HG03039 (cell line): ENCODE results near the gene ZNF205.
"Not testable (repeated sequence)": the region's sequence is repeated elsewhere in the genome, so short reads cannot be mapped to it uniquely, and the experiment has no call there.

Experiments used
- ATAC-seq: cut with Tn5 transposase; IDR thresholded peaks from one replicate; pipeline ENCODE4 v1.9.1; 2021; ENCODE audit warnings: mild to moderate bottlenecking, moderate library complexity; ENCODE audit not compliant: unreplicated experiment

The ZNF205 gene

DNA sequence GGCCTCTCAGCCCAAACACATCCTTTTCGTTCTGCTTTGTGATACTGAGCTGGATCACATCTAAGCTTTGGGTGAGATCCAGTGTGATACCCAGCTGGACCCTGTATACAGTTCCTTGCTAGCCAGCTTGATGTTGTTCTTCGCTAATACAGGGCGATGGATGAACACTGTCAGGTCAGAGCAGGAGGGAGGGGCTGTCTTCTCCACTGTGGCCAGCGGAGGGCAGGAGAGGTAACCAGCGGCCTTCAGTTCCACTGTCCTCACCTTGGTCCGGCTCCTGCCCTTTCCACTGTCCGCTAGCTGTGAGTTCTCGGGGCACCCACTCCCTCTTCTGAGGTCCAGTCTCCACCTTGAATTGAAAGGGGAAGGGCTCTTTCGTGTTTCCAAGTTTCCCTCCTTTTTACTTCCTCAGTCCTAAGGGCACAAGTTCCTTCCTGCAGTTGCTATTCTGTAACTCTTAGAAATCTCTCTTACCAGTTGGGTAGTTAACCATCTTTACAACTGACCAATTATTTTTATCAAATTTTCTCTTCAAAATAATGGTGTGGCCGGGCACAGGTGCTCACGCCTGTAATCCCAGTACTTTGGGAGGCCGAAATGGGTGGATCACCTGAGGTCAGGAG is 19.5 kb downstream of the ZNF205 start:
- no peak for ATAC-seq

DNA sequence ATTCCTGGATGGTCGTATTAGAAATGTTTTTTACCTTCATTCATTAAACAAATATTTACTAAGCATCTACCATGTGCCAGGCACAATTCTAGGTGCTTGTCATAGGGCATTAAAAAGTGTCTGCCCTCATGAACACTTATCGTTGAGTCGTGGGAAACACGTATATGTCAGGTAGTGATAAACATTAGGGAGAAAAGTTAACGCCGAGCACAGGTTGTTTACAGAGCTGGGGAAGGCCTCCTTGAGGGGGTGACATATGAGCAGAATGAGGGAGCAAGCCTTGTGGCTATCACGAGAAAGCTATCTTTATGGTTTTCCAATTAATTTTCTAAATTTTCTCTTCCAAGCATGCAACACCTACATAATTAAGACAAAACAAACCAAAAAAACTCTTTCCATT is 21.5 kb downstream of the ZNF205 start:
- no peak for ATAC-seq

DNA sequence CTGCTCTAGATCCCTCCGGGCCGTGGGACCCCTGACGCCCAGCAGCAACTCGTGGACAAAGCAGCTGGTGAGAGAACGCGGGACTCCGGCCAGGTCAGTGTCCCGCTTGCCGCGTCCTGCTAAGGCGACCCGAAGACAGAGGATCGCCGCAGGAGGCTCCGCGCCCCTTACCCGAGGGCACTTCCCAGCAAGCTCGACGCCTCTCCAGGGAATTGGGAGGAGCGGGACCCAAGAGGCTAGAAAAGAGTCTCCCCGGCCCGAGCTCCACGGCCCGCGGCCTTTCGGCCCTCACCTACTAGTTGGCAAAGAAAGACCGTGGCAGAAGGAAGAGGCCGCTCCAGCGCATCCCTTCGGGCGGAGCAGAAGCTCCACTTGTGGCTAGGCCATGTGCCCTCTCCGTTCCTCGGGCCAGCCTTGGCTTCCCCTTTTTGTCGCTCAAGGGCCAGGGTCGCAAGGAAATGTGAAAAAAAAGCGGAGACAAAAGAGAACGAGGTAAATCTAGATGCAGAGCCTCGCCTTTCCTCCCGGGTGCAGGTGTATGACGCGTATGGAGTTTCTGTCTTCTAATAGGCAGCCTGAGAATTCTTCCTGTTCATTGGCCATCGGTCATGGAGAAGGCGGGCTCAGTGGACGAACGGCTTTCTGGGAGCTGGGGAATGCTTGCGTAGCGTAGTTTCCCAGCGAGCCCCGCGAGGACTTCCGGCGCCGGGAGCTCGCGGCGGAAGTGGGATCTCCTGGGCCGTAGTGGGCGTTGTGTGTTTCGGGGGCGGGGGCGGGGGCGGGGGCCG is 22.1 kb downstream of the ZNF205 start, which contains the start of gene ZNF213:
ZNF213 (plus strand) TSS at position 692 of the 788 bp plus-strand sequence. CDS start 2,252 bp downstream, outside the sequence.
- peak; percentile 88 for ATAC-seq

DNA sequence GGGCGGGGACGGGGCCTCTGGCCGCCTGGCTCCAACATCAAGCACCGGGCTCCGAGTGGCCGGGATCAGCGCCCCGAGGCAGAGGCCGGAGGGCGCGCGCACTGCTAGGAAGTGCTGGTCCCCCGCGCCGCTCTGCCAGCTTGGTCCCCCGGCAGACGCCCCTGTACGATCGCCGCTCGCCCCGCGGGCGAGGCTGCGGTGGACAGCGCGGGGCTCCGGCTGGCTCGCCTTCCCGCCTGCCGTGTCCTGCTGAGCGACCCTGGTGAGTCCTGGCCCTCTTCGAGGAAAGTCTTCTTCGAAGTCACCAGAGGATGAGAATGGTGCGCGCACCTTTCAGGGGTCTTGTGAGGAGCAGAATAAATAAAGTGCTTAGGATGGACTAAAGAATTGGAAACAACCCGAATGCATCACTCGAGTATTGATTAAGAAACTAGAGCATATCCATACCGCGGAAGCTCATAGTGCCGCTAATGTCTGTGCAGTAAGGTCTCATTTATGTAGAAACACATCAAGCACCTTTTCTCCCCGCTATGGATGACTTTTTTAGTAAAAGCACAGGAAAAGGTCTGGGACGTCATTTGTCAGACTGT is 22.8 kb downstream of the ZNF205 start:
- no peak for ATAC-seq

DNA sequence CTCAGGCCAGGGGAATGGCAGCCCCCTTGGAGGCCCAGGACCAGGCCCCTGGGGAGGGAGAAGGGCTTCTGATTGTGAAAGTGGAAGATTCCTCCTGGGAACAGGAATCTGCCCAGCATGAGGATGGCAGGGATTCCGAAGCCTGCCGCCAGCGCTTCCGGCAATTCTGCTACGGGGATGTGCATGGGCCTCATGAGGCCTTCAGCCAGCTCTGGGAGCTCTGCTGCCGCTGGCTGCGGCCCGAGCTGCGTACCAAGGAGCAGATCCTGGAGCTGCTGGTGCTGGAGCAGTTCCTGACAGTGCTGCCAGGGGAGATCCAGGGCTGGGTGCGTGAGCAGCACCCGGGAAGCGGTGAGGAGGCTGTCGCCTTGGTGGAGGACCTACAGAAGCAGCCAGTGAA is 24.9 kb downstream of the ZNF205 start:
- no peak for ATAC-seq

DNA sequence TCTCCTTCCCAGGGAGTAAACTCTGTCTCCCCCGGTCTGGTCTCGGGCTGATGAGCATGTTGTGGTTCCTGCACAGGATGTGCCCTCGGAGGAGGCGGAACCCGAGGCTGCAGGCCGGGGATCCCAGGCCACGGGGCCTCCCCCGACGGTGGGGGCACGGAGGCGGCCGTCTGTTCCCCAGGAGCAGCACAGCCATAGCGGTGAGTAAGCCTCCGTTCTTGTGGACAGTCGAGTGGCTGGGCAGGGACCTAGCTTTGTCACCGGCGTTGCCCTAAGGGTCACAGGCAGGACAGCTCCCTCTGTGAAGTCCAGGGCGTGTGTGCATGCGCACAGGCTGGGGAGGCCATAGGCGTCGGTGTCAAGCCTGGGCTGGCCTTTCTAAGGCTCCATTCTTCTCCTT is 26.0 kb downstream of the ZNF205 start:
- ATAC-seq: no peak

DNA sequence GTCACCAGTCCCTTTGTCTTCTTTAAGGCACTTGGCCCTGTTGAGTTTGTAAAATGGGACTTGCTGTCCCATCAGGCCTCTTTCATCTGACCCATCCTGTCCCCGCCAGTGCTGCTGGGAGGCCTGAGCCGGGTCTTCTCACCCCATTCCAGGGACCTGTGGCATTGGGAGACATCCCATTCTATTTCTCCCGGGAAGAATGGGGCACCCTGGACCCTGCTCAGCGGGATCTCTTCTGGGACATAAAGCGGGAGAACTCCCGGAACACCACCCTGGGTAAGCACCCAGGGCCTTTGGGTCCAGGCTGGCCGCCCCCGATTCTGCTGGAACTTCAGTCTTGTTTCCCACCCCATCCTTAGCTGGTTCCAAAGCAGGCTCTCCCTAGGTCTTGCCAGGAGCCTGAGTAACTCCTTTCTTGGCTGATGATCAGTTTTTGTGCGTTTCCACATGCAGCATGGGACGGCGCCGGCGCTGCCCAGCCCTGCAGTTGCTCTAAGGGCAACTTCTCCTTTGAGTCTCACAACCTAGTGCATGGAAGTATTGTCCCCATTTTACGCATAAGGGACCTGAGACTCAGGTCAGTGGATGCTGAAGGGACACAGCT is 26.5 kb downstream of the ZNF205 start:
- ATAC-seq: no peak

DNA sequence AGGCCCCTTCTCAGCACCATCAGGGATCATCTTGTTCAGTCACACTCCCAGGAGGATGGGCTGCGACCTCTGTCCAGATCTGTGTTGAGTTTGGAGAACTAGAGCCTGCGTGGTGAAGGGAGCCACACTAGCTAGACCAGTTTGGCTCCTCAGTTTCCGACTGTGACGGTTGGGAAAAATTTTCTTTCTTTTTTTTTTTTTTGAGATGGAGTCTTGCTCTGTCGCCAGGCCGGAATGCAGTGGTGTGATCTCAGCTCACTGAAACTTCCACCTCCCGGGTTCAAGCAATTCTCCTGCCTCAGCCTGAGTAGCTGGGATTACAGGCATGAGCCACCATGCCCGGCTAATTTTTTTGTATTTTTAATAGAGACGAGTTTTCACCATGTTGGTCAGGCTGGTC is 27.2 kb downstream of the ZNF205 start:
- not testable (repeated sequence) for ATAC-seq

DNA sequence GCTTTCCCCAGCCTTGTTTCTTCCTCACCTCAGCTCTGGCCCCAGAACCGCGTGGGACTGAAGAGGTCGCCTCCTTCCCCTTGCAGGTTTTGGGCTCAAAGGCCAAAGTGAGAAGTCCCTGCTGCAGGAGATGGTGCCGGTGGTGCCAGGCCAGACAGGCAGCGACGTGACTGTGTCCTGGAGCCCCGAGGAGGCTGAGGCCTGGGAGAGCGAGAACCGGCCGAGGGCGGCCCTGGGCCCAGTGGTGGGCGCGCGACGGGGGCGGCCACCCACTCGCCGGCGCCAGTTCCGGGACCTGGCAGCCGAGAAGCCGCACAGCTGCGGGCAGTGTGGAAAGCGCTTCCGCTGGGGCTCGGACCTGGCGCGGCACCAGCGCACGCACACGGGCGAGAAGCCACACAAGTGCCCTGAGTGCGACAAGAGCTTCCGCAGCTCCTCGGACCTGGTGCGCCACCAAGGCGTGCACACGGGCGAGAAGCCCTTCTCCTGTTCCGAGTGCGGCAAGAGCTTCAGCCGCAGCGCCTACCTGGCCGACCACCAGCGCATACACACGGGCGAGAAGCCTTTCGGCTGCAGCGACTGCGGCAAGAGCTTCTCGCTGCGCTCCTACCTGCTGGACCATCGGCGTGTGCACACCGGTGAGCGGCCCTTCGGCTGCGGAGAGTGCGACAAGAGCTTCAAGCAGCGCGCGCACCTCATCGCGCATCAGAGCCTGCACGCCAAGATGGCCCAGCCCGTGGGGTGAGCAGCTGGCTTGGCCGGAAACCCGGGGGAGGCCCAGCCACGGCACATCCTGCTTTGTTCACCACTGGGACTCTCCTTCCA is 28.4 kb downstream of the ZNF205 start:
- ATAC-seq: no peak

DNA sequence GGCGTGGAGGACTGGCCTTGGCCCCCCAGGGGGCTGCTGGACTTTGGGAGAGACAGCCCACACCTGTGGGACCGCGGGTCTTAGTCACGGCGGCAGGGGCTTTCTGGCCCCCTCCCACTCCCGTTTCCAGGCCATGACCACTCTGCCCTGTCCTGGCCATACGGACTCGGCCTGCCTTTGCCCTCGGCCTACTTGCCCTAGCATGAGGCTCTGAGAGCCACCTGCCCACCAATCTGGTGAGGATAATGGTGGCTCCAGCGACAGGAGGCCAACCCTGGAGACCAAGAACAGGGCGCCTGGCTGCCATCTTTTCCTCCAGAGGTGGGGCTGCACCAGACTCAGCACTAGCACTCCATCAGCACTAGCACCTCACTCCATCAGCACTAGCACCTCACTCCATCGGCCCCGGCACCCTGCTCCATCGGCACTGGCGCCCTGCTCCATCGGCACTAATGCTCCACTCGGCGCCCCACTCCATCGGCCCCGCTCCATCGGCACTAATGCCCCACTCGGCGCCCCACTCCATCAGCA is 29.5 kb downstream of the ZNF205 start:
- no peak for ATAC-seq

DNA sequence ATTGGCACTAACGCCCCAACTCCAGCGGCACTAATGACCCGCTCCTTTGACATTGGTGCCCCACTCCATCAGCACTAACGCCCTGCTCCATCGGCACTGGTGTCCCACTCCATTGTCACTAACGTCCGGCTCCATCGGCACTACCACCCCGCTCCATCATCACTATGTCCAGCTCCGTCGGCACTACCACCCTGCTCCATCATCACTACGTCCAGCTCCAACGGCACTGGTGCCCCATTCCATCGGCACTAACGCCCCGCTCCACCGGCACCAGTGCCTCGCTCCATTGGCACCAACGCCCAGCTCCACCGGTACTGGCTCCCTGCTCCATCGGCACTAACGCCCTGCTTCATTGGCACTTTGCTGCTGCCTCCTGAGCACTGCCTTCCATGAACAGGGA is 29.9 kb downstream of the ZNF205 start:
- no peak for ATAC-seq

DNA sequence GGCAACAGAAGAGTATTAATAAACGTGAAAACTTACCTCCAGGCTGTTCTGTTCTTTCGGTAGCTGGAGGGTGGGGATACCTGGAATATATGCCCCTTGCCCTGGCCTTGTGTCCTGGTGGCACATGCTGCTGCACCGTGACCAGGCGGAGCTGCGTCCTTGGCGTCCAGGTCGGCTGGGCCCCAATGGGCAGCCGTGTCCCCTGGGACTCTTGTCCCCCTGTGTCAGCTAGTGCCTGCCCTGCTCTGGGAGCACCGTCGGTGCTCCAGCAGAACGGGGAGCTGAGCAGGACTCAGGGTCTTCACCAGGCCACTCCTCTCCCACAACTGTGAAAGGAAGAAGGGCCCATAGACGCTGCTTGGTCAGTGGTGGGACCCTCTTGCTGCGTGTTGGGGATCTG is 30.4 kb downstream of the ZNF205 start:
- no peak for ATAC-seq

DNA sequence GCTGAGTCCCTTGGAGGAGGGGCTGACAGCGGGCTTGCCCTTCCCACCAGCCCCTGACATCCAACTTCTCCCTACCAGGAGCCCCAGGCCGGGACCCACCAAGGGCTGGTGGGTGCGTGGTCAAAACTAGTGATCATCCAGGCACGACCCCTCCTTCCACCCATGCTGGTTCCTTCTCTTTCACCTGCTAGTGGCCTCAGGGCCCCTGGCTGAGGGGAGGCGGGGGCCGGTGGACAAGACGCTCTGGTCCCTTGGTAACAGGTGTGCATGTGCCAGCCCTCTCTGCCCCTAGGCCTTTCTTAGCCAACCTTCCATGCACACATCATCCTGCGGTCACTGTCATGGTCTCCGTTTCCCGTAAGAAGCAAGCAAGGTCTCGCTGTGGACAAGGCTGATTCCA is 30.8 kb downstream of the ZNF205 start:
- ATAC-seq: no peak

DNA sequence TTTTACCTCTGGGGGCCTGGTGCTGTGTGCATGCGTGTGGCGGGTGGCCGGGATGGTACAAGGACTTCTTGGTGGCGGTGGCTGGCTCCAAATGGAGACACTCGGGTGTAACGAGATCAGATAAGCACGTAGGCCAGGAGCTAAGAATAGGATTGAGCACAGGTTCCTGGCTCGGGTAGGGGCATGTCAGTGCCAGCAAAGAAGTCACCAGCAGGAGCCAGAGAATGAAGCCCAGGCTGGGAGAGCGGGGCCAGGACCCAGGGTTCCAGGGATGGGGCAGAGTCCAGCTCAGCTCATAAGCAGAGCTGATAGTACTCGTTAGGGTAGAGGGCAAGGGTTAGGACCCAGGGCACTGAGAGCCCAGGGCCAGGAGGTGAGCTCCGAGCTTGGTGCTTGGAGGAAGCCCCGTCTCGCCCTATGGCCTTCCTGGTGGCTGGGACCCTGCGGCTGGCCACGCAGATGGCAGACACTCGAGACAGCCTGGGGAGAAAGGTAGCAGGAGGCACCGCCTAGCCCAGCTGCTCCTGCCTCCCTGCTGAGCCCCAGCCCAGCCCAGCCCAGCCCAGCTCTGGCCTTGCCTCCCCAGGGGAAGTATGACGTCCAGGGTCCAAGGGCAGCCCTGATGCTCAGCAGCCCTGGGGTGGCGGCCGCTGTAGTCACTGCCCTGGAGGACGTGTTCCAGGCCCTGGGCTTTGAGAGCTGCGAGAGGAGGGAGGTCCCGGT is 31.4 kb downstream of the ZNF205 start:
- no peak for ATAC-seq

DNA sequence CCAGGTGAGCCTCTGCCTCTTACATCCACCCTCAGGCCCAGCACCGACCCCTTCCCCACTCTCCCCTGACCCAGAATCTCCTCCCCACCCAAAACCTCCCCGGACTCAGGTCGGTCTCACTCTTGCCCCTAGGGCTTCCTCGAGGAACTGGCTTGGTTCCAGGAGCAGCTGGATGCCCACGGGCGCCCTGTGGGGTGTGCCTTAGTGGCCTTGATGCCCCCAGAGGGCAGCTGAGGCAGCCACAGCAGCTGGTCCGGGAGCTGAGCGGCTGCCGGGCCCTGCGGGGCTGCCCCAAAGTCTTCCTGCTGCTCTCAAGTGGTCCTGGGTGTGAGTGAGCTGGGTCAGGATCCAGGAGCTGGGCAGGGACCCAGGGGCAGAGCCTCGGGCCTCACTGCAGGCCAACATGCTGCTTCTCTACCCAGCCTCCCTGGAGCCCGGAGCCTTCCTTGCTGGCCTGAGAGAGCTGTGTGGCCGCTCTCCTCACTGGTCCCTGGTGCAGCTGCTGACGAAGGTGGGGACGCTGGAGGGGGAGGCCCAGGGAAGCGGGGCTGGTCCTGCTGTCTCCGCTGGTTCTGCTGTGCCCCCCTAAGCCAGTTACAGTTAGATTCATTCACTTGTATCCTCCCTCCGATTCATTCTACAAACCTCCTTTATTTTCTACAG is 32.1 kb downstream of the ZNF205 start:
- no peak for ATAC-seq

DNA sequence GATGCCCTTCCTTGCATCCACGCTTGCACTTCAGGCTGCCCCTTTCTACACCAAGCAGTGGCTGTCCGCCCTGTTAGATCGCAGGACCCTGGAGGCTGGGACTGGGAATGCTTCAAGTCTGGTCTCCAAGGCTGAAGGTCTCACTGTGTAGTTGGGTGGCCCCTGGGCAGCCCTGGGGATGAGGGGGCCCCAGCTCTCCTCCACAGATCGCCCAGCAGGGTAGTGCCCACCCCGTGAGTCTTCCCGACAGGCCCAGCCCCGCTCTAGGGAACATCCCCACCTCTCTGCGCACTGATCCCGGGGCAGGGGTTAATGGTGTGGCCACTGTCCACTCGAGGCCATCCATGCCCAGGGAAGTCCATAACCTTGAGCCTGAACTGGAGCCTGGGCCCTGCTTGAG is 32.8 kb downstream of the ZNF205 start:
- ATAC-seq: no peak

DNA sequence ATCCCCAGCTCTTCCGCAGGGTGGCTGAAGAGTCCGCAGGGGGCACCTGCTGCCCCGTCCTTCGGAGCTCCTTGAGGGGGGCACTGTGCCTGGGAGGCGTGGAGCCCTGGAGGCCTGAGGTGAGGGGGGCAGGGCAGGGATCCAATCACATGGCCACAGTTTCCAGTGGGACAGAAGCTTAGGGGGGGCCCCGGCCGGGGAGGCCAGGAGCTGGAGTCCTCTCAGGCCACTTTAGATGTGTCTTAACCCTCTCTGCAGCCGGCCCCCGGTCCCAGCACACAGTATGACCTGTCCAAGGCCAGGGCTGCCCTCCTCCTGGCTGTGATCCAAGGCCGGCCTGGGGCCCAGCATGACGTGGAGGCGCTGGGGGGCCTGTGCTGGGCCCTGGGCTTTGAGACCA is 33.3 kb downstream of the ZNF205 start:
- ATAC-seq: no peak

DNA sequence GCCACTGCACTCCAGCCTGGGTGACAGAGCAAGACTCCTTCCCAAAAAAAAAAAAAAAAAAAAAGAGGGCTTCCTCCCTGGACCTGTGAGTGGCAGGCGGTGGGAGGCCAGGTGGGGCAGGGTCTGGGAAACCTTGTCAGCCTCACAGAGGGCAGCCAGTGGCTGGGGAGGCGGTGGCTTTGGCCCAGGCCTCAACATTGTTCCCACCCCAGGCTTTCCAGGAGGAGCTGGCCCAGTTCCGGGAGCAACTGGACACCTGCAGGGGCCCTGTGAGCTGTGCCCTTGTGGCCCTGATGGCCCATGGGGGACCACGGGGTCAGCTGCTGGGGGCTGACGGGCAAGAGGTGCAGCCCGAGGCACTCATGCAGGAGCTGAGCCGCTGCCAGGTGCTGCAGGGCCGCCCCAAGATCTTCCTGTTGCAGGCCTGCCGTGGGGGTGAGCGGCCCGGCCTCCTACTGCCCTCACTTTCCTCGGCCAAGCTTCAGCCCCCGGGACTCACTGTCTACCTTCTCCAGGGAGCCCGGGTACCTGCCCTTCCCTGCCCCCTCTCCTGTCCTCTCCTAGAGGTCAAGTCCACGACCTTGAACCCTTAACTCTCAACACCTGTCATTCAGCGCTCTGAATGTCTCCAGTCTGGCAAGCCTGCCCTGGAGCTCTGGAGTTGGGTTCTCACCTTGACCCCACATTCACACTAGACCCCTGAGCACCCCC is 34.8 kb downstream of the ZNF205 start:
- no peak for ATAC-seq

DNA sequence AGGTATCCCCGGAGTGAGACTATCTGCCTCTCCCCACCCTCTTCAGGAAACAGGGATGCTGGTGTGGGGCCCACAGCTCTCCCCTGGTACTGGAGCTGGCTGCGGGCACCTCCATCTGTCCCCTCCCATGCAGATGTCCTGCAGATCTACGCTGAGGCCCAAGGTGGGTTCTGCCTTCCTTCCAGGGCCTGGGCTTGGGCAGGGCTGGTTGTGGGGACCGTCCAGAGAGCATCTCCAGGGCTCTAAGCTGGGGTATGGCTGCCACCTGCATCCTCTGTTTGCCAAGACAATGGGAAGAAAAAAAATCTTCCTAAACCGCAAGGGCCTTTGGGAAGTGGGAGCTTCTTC is 35.3 kb downstream of the ZNF205 start:
- no peak for ATAC-seq
